ENCODE data around the gene ZNF710.

Gene ZNF710

DNA sequence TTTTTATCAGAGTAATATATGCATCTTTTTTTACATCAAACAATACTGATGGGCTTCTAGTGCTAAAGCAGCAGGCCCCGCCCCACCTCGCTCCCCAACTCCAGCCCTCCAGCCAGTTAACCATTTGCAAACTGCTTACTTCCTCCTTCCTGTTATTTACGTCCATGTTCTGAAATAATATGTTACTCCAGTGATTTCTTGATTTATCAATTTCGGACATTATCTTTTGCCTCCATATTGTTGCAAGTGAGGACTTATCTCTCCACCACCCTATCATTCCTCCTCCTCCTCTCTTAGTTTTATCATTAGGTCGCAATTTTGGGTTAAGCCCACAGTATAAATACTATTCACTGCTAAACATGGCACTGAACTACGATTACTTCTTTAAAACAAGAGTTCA lies 39.5 kb downstream of the ZNF710 start:
- no peak overlapping the region for H3K9ac ChIP-seq (ENCODE audit: low read length)
- H3K27ac ChIP-seq (ENCODE audit: low read depth, low read length): no peak overlapping the region
- H3K9me3 ChIP-seq (ENCODE audit: control insufficient read depth, insufficient read depth, low read depth, low read length): no peaks in the 10 kb centered on the region
- H3K4me3 ChIP-seq (ENCODE audit: low read depth, low read length): no peak overlapping the region
- peaks cover 63% of the 10 kb centered on the region for H3K4me1 ChIP-seq (ENCODE audit: control insufficient read depth, insufficient read depth, low read length)
- no peaks in the 10 kb centered on the region for H3K36me3 ChIP-seq (ENCODE audit: control insufficient read depth, insufficient read depth, low read length)
- H3K27me3 ChIP-seq (ENCODE audit: control insufficient read depth, insufficient read depth, low read length): no peaks in the 10 kb centered on the region

GRCh38 chr15:90042356-90042755 lies 41.2 kb downstream of the ZNF710 start:
- H3K4me1 ChIP-seq (ENCODE audit: control insufficient read depth, insufficient read depth, low read length): peaks cover 49% of the 10 kb centered on the region; the same call in 1 of the 2 replicates
- H3K36me3 ChIP-seq (ENCODE audit: control insufficient read depth, insufficient read depth, low read length): no peaks in the 10 kb centered on the region
- H3K9ac ChIP-seq (ENCODE audit: low read length): no peak overlapping the region
- H3K9me3 ChIP-seq (ENCODE audit: control insufficient read depth, insufficient read depth, low read depth, low read length): no peaks in the 10 kb centered on the region
- H3K27me3 ChIP-seq (ENCODE audit: control insufficient read depth, insufficient read depth, low read length): no peaks in the 10 kb centered on the region
- no peak overlapping the region for H3K27ac ChIP-seq (ENCODE audit: low read depth, low read length)
- no peak overlapping the region for H3K4me3 ChIP-seq (ENCODE audit: low read depth, low read length)

- no peak overlapping the region for H3K4me3 ChIP-seq (ENCODE audit: low read depth, low read length)
- H3K4me1 ChIP-seq (ENCODE audit: control insufficient read depth, insufficient read depth, low read length): peaks cover 43% of the 10 kb centered on the region; the same call in 1 of the 2 replicates
- no peak overlapping the region for H3K9ac ChIP-seq (ENCODE audit: low read length)
- no peak overlapping the region for H3K27ac ChIP-seq (ENCODE audit: low read depth, low read length)
- no peaks in the 10 kb centered on the region for H3K9me3 ChIP-seq (ENCODE audit: control insufficient read depth, insufficient read depth, low read depth, low read length)
- no peaks in the 10 kb centered on the region for H3K36me3 ChIP-seq (ENCODE audit: control insufficient read depth, insufficient read depth, low read length)
- H3K27me3 ChIP-seq (ENCODE audit: control insufficient read depth, insufficient read depth, low read length): no peaks in the 10 kb centered on the region
Observed at GRCh38 chr15:90042766-90043529, 41.8 kb downstream of the ZNF710 start.

DNA sequence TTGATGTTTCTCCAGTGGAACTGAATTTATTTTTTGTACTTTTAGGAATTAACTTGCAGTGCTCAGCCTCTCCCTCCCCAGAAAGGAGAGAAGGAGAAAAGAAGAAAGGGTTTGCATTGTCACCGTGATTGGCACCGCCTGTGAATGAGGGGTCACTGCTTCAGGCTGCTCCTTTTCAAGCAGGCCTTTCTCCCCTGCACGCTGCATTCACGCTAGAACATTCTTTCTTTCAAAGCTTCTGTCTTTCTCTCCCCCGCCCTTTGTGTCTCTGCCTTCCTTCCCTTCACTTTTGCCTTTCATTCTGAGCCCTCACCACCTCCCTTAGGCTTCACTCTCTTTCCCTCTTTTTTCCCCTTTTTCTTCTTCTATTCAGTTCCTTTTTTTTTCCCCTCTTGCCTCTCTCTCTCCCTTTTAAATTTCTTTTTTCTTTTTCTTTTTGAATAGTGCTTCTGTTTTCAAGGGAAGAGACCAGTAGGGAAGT lies 42.4 kb downstream of the ZNF710 start:
- H3K9ac ChIP-seq (ENCODE audit: low read length): no peak overlapping the region
- no peaks in the 10 kb centered on the region for H3K27me3 ChIP-seq (ENCODE audit: control insufficient read depth, insufficient read depth, low read length)
- H3K9me3 ChIP-seq (ENCODE audit: control insufficient read depth, insufficient read depth, low read depth, low read length): no peaks in the 10 kb centered on the region
- peaks cover 37% of the 10 kb centered on the region; the same call in 1 of the 2 replicates for H3K4me1 ChIP-seq (ENCODE audit: control insufficient read depth, insufficient read depth, low read length)
- no peak overlapping the region for H3K4me3 ChIP-seq (ENCODE audit: low read depth, low read length)
- H3K27ac ChIP-seq (ENCODE audit: low read depth, low read length): no peak overlapping the region
- no peaks in the 10 kb centered on the region for H3K36me3 ChIP-seq (ENCODE audit: control insufficient read depth, insufficient read depth, low read length)

GRCh38 chr15:90044191-90044590 lies 43.1 kb downstream of the ZNF710 start:
- no peak overlapping the region for H3K9ac ChIP-seq (ENCODE audit: low read length)
- no peaks in the 10 kb centered on the region for H3K27me3 ChIP-seq (ENCODE audit: control insufficient read depth, insufficient read depth, low read length)
- H3K27ac ChIP-seq (ENCODE audit: low read depth, low read length): no peak overlapping the region
- H3K36me3 ChIP-seq (ENCODE audit: control insufficient read depth, insufficient read depth, low read length): no peaks in the 10 kb centered on the region
- H3K4me1 ChIP-seq (ENCODE audit: control insufficient read depth, insufficient read depth, low read length): peaks cover 36% of the 10 kb centered on the region; the same call in 1 of the 2 replicates
- no peak overlapping the region for H3K4me3 ChIP-seq (ENCODE audit: low read depth, low read length)
- H3K9me3 ChIP-seq (ENCODE audit: control insufficient read depth, insufficient read depth, low read depth, low read length): no peaks in the 10 kb centered on the region

DNA sequence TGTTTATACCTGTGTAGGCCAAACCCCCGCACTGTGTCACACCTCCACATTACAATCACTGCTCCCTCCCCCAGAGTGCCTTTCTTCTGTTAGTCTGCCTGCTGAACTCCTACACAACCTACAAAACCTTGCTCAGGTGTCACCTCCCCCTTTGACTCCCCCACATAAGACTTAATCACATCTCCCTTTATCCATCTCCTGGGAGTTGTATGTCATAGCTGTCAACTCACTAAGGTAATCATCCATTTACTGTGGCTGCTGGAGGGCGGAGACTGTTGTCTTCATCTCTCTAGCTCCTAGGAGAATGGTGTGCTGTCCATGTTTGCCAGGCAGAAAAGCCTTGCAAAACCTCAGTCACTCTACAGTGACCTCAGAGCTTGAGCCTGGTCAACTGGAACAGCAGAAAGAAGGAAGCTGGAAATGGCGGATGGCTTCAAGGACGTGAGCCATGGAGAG lies 43.8 kb downstream of the ZNF710 start:
- H3K27me3 ChIP-seq (ENCODE audit: control insufficient read depth, insufficient read depth, low read length): no peaks in the 10 kb centered on the region
- H3K4me1 ChIP-seq (ENCODE audit: control insufficient read depth, insufficient read depth, low read length): peaks cover 35% of the 10 kb centered on the region; the same call in 1 of the 2 replicates
- no peak overlapping the region for H3K9ac ChIP-seq (ENCODE audit: low read length)
- H3K27ac ChIP-seq (ENCODE audit: low read depth, low read length): no peak overlapping the region
- no peaks in the 10 kb centered on the region for H3K36me3 ChIP-seq (ENCODE audit: control insufficient read depth, insufficient read depth, low read length)
- no peaks in the 10 kb centered on the region for H3K9me3 ChIP-seq (ENCODE audit: control insufficient read depth, insufficient read depth, low read depth, low read length)
- H3K4me3 ChIP-seq (ENCODE audit: low read depth, low read length): no peak overlapping the region

DNA sequence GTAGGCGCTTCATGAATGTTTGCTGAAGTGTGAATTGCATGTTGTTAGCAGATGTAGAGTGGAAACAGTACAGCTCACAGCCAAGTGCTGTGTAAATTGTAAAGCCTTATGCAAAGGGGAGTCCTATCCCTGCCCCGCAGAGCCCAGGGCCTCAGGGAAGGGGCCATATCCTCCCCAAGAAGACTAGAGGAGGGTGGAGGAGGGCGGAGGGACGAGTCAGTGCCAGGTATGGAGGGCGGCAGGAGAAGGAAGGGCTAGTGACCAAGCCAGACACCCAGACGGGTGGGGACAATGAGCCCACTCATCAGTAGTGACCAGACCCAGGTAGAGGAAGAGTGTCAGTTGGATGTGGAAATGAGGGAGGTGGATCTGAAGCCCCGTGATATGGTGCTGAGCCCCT lies 45.2 kb downstream of the ZNF710 start:
- Histone ChIP-seq H3K27me3 (ENCODE audit: control insufficient read depth, insufficient read depth, low read length) (no peaks in the 10 kb centered on the region), H3K9me3 (ENCODE audit: control insufficient read depth, insufficient read depth, low read depth, low read length) (no peaks in the 10 kb centered on the region), H3K27ac (ENCODE audit: low read depth, low read length) (no peak overlapping the region), H3K4me3 (ENCODE audit: low read depth, low read length) (no peak overlapping the region), H3K9ac (ENCODE audit: low read length) (no peak overlapping the region), H3K4me1 (ENCODE audit: control insufficient read depth, insufficient read depth, low read length) (peaks cover 22% of the 10 kb centered on the region; the same call in 1 of the 2 replicates), H3K36me3 (ENCODE audit: control insufficient read depth, insufficient read depth, low read length) (no peaks in the 10 kb centered on the region)

GRCh38 chr15:90046911-90047392 lies 45.8 kb downstream of the ZNF710 start:
- Histone ChIP-seq H3K27ac (ENCODE audit: low read depth, low read length) (no peak overlapping the region), H3K4me3 (ENCODE audit: low read depth, low read length) (no peak overlapping the region), H3K36me3 (ENCODE audit: control insufficient read depth, insufficient read depth, low read length) (no peaks in the 10 kb centered on the region), H3K9me3 (ENCODE audit: control insufficient read depth, insufficient read depth, low read depth, low read length) (no peaks in the 10 kb centered on the region), H3K9ac (ENCODE audit: low read length) (no peak overlapping the region), H3K27me3 (ENCODE audit: control insufficient read depth, insufficient read depth, low read length) (no peaks in the 10 kb centered on the region), H3K4me1 (ENCODE audit: control insufficient read depth, insufficient read depth, low read length) (peaks cover 25% of the 10 kb centered on the region; the same call in 1 of the 2 replicates)

DNA sequence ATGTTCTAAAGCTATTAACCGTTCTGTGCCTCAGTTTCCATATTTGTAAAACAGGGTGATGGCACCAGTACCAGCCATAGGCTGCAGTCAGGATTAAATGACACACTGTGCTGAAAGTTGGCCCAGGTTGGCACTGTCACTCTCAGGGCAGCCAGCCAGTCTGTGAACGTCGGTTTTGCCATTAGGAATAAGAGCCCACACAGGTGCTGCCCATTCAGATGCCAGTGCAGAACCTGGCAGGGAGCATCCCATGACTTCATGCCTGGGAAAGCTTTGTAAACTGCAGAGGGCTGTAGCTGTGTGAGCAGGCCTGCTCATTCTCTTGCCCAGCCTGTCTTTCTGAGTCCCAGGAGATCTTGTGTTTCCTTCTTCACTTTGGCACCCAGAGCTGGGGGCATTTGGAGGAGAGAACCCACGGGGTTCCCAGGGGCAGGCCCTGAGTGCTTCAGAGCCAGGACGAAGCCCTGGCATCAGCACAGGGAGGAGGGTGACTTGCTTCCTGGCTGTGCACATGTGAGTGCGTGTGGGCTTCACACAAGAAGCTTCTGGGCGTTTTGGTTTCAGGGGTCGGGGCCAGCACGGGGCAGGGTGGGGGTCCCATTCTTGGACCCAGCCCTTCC lies 46.9 kb downstream of the ZNF710 start:
- no peak overlapping the region for H3K27ac ChIP-seq (ENCODE audit: low read depth, low read length)
- H3K36me3 ChIP-seq (ENCODE audit: control insufficient read depth, insufficient read depth, low read length): no peaks in the 10 kb centered on the region
- H3K27me3 ChIP-seq (ENCODE audit: control insufficient read depth, insufficient read depth, low read length): no peaks in the 10 kb centered on the region
- H3K4me3 ChIP-seq (ENCODE audit: low read depth, low read length): no peak overlapping the region
- H3K9me3 ChIP-seq (ENCODE audit: control insufficient read depth, insufficient read depth, low read depth, low read length): no peaks in the 10 kb centered on the region
- H3K4me1 ChIP-seq (ENCODE audit: control insufficient read depth, insufficient read depth, low read length): peaks cover 16% of the 10 kb centered on the region; the same call in 1 of the 2 replicates
- H3K9ac ChIP-seq (ENCODE audit: low read length): no peak overlapping the region

DNA sequence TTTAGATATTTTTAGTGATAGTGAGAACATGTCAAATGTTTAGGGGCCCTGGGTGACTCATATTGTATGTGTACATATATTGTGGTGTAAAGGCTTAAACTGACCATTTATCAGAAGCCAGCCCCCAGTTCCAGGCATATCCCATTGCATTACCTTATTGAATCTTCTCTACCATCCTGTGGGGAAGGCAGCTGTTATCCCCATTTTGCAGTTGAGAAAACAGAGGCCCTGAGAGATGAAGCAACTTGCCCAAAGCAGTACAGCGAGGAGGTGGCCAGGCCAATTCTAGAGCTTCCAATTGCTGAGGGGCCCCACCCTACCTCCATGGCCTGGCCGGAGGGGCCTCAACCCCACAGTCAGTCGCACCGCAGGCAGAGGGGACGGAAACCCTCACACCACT lies 47.9 kb downstream of the ZNF710 start:
- Histone ChIP-seq H3K9me3 (ENCODE audit: control insufficient read depth, insufficient read depth, low read depth, low read length) (no peaks in the 10 kb centered on the region), H3K27ac (ENCODE audit: low read depth, low read length) (no peak overlapping the region), H3K36me3 (ENCODE audit: control insufficient read depth, insufficient read depth, low read length) (no peaks in the 10 kb centered on the region), H3K4me1 (ENCODE audit: control insufficient read depth, insufficient read depth, low read length) (peaks cover 6% of the 10 kb centered on the region; the same call in 1 of the 2 replicates), H3K9ac (ENCODE audit: low read length) (no peak overlapping the region), H3K4me3 (ENCODE audit: low read depth, low read length) (no peak overlapping the region), H3K27me3 (ENCODE audit: control insufficient read depth, insufficient read depth, low read length) (no peaks in the 10 kb centered on the region)
